ENCODE measurements around the gene EDN1.

DNA sequence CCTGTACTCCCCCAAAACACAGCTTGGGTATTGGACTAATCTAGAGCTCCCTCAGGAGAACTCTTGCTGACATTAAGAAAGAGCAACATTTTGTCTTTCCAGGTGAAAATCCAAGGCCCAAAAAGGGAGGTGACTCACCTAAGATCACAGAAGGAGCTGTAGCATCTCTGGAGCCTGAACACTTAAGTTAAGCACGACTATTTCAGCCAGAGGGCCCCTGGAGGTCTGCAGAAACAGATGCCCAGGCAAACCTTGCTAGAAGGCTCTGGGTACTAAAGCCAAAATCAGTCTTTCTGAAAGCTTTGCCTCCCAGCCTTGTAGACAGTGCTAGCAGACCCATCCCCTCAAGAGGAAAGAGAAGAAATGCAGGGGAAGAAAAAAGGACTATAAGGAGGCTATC lies 8.8 kb downstream of the EDN1 start:
- TF ChIP-seq, protein P1, sequence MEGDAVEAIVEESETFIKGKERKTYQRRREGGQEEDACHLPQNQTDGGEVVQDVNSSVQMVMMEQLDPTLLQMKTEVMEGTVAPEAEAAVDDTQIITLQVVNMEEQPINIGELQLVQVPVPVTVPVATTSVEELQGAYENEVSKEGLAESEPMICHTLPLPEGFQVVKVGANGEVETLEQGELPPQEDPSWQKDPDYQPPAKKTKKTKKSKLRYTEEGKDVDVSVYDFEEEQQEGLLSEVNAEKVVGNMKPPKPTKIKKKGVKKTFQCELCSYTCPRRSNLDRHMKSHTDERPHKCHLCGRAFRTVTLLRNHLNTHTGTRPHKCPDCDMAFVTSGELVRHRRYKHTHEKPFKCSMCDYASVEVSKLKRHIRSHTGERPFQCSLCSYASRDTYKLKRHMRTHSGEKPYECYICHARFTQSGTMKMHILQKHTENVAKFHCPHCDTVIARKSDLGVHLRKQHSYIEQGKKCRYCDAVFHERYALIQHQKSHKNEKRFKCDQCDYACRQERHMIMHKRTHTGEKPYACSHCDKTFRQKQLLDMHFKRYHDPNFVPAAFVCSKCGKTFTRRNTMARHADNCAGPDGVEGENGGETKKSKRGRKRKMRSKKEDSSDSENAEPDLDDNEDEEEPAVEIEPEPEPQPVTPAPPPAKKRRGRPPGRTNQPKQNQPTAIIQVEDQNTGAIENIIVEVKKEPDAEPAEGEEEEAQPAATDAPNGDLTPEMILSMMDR (IDR thresholded peaks at IDR 0.05; ENCODE audit: insufficient read depth, low read depth, low read length): no peak
- no peak for TF ChIP-seq EZH2 (IDR thresholded peaks at IDR 0.05; ENCODE audit: insufficient read depth, low read length)

Data from astrocyte (in vitro differentiated cells and primary cell).